Mesenchymal stem cell (in vitro differentiated cells and primary cell): ENCODE data around the gene TTBK1.

Experiments
- DNase-seq: peaks from one replicate; pipeline ENCODE4 v3.0.0-alpha.2; 2013
- H2AFZ ChIP-seq: one replicate; pipeline ENCODE4 v1.6.1; 2013; ENCODE audit warnings: low read depth, mild to moderate bottlenecking, control low read depth, inconsistent platforms, low read length, moderate library complexity
- H2AK5ac ChIP-seq: 2 replicates; pipeline ENCODE4 v1.6.1; 2013; ENCODE audit warnings: low read length, moderate library complexity, mild to moderate bottlenecking, inconsistent platforms; ENCODE audit not compliant: severe bottlenecking
- H2BK120ac ChIP-seq: one replicate; pipeline ENCODE4 v1.6.1; 2013; ENCODE audit warnings: low read depth, mild to moderate bottlenecking, inconsistent platforms, low read length, moderate library complexity
- H2BK12ac ChIP-seq, 2 experiments: one replicate each; pipeline ENCODE4 v1.6.1; 2013; ENCODE audit warnings: inconsistent platforms in 2 of 2, low read length in 2 of 2, mild to moderate bottlenecking in 2 of 2, moderate library complexity in 2 of 2, control low read depth in 1 of 2
- H2BK15ac ChIP-seq: one replicate; pipeline ENCODE4 v1.6.1; 2013; ENCODE audit warnings: mild to moderate bottlenecking, low read depth, inconsistent platforms; ENCODE audit not compliant: poor library complexity, severe bottlenecking
- H2BK5ac ChIP-seq: 2 replicates; pipeline ENCODE4 v1.6.1; 2013; ENCODE audit warnings: low read depth, mild to moderate bottlenecking, low read length, control low read depth, inconsistent platforms; ENCODE audit not compliant: poor library complexity, severe bottlenecking
- H3K14ac ChIP-seq, 2 experiments: one replicate each; pipeline ENCODE4 v1.6.1; 2013; ENCODE audit warnings: inconsistent platforms in 2 of 2, low read length in 2 of 2, control low read depth in 1 of 2, mild to moderate bottlenecking in 1 of 2, moderate library complexity in 1 of 2
- H3K18ac ChIP-seq, 2 experiments: one replicate each; pipeline ENCODE4 v1.6.1; 2013; ENCODE audit warnings: inconsistent platforms in 2 of 2, low read length in 2 of 2, control low read depth in 1 of 2, low read depth in 1 of 2, mild to moderate bottlenecking in 1 of 2
- H3K23ac ChIP-seq, 2 experiments: one replicate each; pipeline ENCODE4 v1.6.1; 2013; ENCODE audit warnings: inconsistent platforms in 2 of 2, low read length in 2 of 2, mild to moderate bottlenecking in 2 of 2, moderate library complexity in 2 of 2, control low read depth in 1 of 2
- H3K27ac ChIP-seq: 2 replicates; pipeline ENCODE4 v1.5.1; 2013; ENCODE audit warnings: mild to moderate bottlenecking, moderate library complexity, low read length, control low read depth, inconsistent platforms; ENCODE audit not compliant: poor library complexity, severe bottlenecking
- H3K27me3 ChIP-seq, 2 experiments: 2 replicates each; pipeline versions ENCODE4 v1.6.1 to v1.7.0; 2013; ENCODE audit warnings: low read length in 2 of 2, mild to moderate bottlenecking in 2 of 2, moderate library complexity in 2 of 2, control low read depth in 1 of 2, inconsistent platforms in 1 of 2; ENCODE audit not compliant: control insufficient read depth in 1 of 2, insufficient read depth in 1 of 2
- H3K36me3 ChIP-seq, 2 experiments: 2 replicates each; pipeline versions ENCODE4 v1.6.1 to v1.7.0; 2013; ENCODE audit warnings: low read length in 2 of 2, control low read depth in 1 of 2, inconsistent platforms in 1 of 2, low read depth in 1 of 2, mild to moderate bottlenecking in 1 of 2; ENCODE audit not compliant: insufficient read depth in 2 of 2, control insufficient read depth in 1 of 2
- H3K4ac ChIP-seq, 2 experiments: one replicate each; pipeline ENCODE4 v1.6.1; 2013; ENCODE audit warnings: inconsistent platforms in 2 of 2, low read length in 2 of 2, mild to moderate bottlenecking in 2 of 2, moderate library complexity in 2 of 2, control low read depth in 1 of 2, low read depth in 1 of 2
- H3K4me1 ChIP-seq: 2 replicates; pipeline ENCODE4 v1.6.1; 2013; ENCODE audit warnings: low read depth, low read length, control low read depth; ENCODE audit not compliant: control insufficient read depth, insufficient read depth
- H3K4me2 ChIP-seq: 2 replicates; pipeline ENCODE4 v1.6.1; 2013; ENCODE audit warnings: low read length, mild to moderate bottlenecking, inconsistent platforms; ENCODE audit not compliant: poor library complexity, severe bottlenecking
- H3K4me3 ChIP-seq, 2 experiments: 2 replicates each; pipeline versions ENCODE4 v1.5.1 to v1.7.0; 2013; ENCODE audit warnings: low read length in 2 of 2, mild to moderate bottlenecking in 2 of 2, control low read depth in 1 of 2, low read depth in 1 of 2; ENCODE audit not compliant: insufficient read depth in 1 of 2
- H3K79me1 ChIP-seq: replicated peaks from 2 replicates; pipeline ENCODE4 v1.6.1; 2013; ENCODE audit warnings: mild to moderate bottlenecking, control low read depth, low read length, inconsistent platforms; ENCODE audit not compliant: poor library complexity, severe bottlenecking
- H3K9ac ChIP-seq: 2 replicates; pipeline ENCODE4 v1.7.0; 2013; ENCODE audit warnings: mild to moderate bottlenecking, low read length, moderate library complexity
- H3K9me3 ChIP-seq: 2 replicates; pipeline ENCODE4 v1.7.0; 2013; ENCODE audit warnings: mild to moderate bottlenecking, low read length; ENCODE audit not compliant: control insufficient read depth
- H4K8ac ChIP-seq: one replicate; pipeline ENCODE4 v1.6.1; 2013; ENCODE audit warnings: inconsistent platforms, mild to moderate bottlenecking, low read length, moderate library complexity
- H4K91ac ChIP-seq: one replicate; pipeline ENCODE4 v1.6.1; 2013; ENCODE audit warnings: mild to moderate bottlenecking, low read length, inconsistent platforms
- WGBS: methylation state at CpG from one replicate; pipeline ENCODE4 v1.1.7; 2013; ENCODE audit warnings: mixed read lengths; 5-methylcytosine and 5-hydroxymethylcytosine counted together

The TTBK1 gene

GRCh38 chr6:43204271-43205105 lies 38.8 kb upstream of the TTBK1 start:
- Histone ChIP-seq H2BK15ac (no peak overlapping the region), H4K8ac (no peak overlapping the region), H3K27me3 (no peaks in the 10 kb centered on the region), H2AFZ (no peak overlapping the region), H4K91ac (no peak overlapping the region), H3K27ac (no peak overlapping the region), H3K4ac (no peak overlapping the region), H2AK5ac (no peak overlapping the region), H3K14ac (no peak overlapping the region), H3K9me3 (peaks cover 10% of the 10 kb centered on the region), H3K4me1 (no peaks in the 10 kb centered on the region), H3K9ac (no peak overlapping the region), H3K18ac (no peak overlapping the region), H3K36me3 (peaks cover 53 to 62% of the 10 kb centered on the region in 2 experiments), H2BK5ac (no peak overlapping the region), H2BK12ac (no peak overlapping the region), H2BK120ac (no peak overlapping the region), H3K23ac (no peak overlapping the region), H3K79me1 (no peaks in the 10 kb centered on the region), H3K4me3 (no peak overlapping the region), H3K4me2 (no peak overlapping the region)
- DNase-seq, result no peak
- WGBS, result 96% methylated on average over 19 of the region's 23 CpGs

- Histone ChIP-seq H3K9me3 (peaks cover 10% of the 10 kb centered on the region), H3K4me1 (no peaks in the 10 kb centered on the region), H2BK120ac (no peak overlapping the region), H2BK12ac (no peak overlapping the region), H3K9ac (no peak overlapping the region), H2BK5ac (no peak overlapping the region), H2AFZ (no peak overlapping the region), H2BK15ac (no peak overlapping the region), H3K4ac (no peak overlapping the region), H3K79me1 (no peaks in the 10 kb centered on the region), H3K36me3 (peaks cover 39 to 48% of the 10 kb centered on the region in 2 experiments), H3K27ac (no peak overlapping the region), H2AK5ac (no peak overlapping the region), H3K23ac (no peak overlapping the region), H3K27me3 (no peaks in the 10 kb centered on the region), H3K4me2 (no peak overlapping the region), H4K91ac (no peak overlapping the region), H3K14ac (no peak overlapping the region), H3K18ac (no peak overlapping the region), H3K4me3 (no peak overlapping the region), H4K8ac (peak overlapping the region; percentile 9)
- DNase-seq, result no peak
- 95% methylated on average over 10 of the region's 10 CpGs for WGBS
These were observed 37.4 kb upstream of the TTBK1 start for GRCh38 chr6:43205849-43206248.

GRCh38 chr6:43207286-43207685 lies 36.0 kb upstream of the TTBK1 start:
- no peak for DNase-seq
- Histone ChIP-seq H4K8ac (no peak overlapping the region), H3K79me1 (no peaks in the 10 kb centered on the region), H3K4me2 (no peak overlapping the region), H4K91ac (no peak overlapping the region), H3K14ac (no peak overlapping the region), H3K18ac (no peak overlapping the region), H3K36me3 (peaks cover 39 to 48% of the 10 kb centered on the region in 2 experiments), H2BK15ac (no peak overlapping the region), H2BK120ac (no peak overlapping the region), H2BK5ac (no peak overlapping the region), H3K9ac (no peak overlapping the region), H3K4me3 (no peak overlapping the region), H2BK12ac (no peak overlapping the region), H2AK5ac (no peak overlapping the region), H3K23ac (no peak overlapping the region), H3K27ac (no peak overlapping the region), H3K4me1 (no peaks in the 10 kb centered on the region), H3K4ac (no peak overlapping the region), H3K27me3 (no peaks in the 10 kb centered on the region), H3K9me3 (peaks cover 10% of the 10 kb centered on the region), H2AFZ (no peak overlapping the region)
- WGBS, result 79% methylated on average over 1 of the region's 2 CpGs

GRCh38 chr6:43211955-43212354 lies 31.3 kb upstream of the TTBK1 start:
- H2BK5ac ChIP-seq, result no peak overlapping the region
- no peak overlapping the region for H2BK12ac ChIP-seq
- no peaks in the 10 kb centered on the region for H3K79me1 ChIP-seq
- H4K91ac ChIP-seq, result no peak overlapping the region
- no peak overlapping the region for H2BK15ac ChIP-seq
- H3K23ac ChIP-seq, result no peak overlapping the region
- H2AK5ac ChIP-seq, result no peak overlapping the region
- WGBS, result no CpG with 5 or more reads among the region's 1 CpG
- H3K4ac ChIP-seq, result no peak overlapping the region
- no peak overlapping the region for H4K8ac ChIP-seq
- H3K9me3 ChIP-seq, result no peaks in the 10 kb centered on the region
- no peak overlapping the region for H3K9ac ChIP-seq
- H3K4me2 ChIP-seq, result no peak overlapping the region
- H3K36me3 ChIP-seq, result peaks cover 28 to 49% of the 10 kb centered on the region in 2 experiments
- no peak overlapping the region for H3K18ac ChIP-seq
- no peak overlapping the region for H2AFZ ChIP-seq
- H3K27me3 ChIP-seq, result no peaks in the 10 kb centered on the region
- no peak overlapping the region for H2BK120ac ChIP-seq
- no peak for DNase-seq
- no peak overlapping the region for H3K27ac ChIP-seq
- no peak overlapping the region for H3K4me3 ChIP-seq
- H3K14ac ChIP-seq, result no peak overlapping the region
- no peaks in the 10 kb centered on the region for H3K4me1 ChIP-seq
